Hematopoietic multipotent progenitor cell treated with erythropoietin and hydrocortisone succinate and interleukin-3 and kit ligand, for 17 days (in vitro differentiated cells): Measurements from ENCODE around the gene PLOD2.

Experiments used
- DNase-seq: peaks from one replicate; pipeline ENCODE4 v3.0.0-alpha.2; 2015; ENCODE audit warnings: low spot score

The PLOD2 gene

GRCh38 chr3:146160964-146161662 is at the start of gene PLOD2:
PLOD2 (minus strand) TSS chr3:146161184; CDS start chr3:146160989, 195 bp downstream.
- DNase-seq = no peak

DNA sequence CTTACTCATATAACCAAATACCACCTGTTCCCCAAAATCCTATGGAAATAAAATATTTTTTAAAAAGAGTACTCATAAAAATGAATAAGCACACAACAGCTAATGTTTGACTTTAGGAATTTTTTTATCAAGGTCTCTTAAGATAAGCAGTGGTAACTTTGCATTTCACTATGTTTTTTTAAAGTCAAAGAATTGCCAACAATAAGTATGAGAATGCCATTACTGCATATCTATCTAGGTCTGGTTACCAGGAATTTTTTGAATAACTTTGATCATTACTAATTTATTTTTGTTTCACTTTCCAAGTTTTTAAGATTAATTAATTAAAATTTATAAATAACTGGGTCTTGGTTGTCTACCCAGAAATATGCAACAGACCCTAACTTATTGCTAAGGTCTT is 48.4 kb upstream of the PLOD2 start:
- no peak for DNase-seq

DNA sequence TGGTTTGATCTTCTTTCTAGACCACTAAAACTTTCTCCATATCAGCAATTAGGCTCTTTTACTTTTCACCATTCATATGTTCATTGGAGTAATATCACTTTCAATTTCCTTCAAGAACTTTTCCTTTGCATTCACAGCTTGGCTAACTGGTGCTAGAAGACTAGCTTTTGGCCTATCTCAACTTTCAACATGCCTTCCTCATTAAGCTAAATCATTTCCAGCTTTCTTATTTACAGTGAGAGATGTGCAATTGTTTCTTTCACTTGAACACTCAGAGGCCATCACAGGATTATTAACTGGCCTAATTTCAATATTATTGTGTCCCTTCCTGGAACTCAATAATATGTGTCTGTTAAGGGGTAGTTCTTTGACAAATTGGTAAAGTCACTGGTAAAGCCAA is 42.8 kb upstream of the PLOD2 start:
- no peak for DNase-seq

- DNase-seq = no peak
Measured at GRCh38 chr3:146200461-146201220, 39.7 kb upstream of the PLOD2 start.

GRCh38 chr3:146199762-146200161 is 38.8 kb upstream of the PLOD2 start:
- no peak for DNase-seq

DNA sequence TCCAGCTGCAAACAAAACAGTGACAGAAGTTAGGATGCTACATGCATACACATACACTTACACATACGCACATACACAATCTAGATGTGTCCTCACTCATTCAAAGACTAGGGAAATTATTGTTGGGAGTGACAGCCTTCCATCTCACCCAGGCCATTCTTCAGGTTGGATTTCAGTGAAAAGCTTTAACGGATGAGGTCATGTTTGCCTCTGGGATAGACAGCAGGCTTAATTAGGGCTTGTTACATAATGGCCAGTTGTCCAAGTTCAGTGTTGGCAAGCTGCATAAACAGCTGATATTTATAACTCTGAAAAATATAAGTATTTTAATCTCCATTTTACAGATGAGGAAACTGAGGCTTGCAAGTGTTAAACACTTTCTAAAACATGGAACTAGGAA is 35.8 kb upstream of the PLOD2 start:
- DNase-seq = no peak

- DNase-seq = no peak
Measured at GRCh38 chr3:146195605-146196004, 34.6 kb upstream of the PLOD2 start.

DNA sequence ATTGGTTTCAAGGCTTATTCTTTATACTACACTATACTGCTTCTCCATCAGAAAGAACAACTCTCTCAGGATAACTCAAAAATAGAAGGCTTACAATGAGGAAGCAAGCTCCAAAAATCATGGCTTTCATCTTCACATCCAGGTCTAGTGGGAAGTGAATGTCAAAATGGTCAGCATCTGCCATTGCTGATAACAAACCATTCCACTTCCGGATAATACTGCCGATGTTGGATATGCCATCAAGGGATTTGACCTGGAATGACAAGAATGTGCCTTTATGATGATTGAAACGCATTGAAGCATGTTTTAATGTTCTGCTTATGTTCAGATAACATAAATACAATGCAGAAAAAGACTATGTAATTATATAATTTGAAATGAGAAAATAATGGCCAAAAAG is 34.0 kb upstream of the PLOD2 start:
- DNase-seq = no peak

- DNase-seq = no peak
Measured at GRCh38 chr3:146191051-146191450, 30.1 kb upstream of the PLOD2 start.

GRCh38 chr3:146189519-146190173 is 28.7 kb upstream of the PLOD2 start:
- peak; percentile 53 for DNase-seq

- DNase-seq = no peak
Measured at GRCh38 chr3:146187334-146187950, 26.5 kb upstream of the PLOD2 start.

GRCh38 chr3:146184241-146185015 is 23.4 kb upstream of the PLOD2 start:
- no peak for DNase-seq

DNA sequence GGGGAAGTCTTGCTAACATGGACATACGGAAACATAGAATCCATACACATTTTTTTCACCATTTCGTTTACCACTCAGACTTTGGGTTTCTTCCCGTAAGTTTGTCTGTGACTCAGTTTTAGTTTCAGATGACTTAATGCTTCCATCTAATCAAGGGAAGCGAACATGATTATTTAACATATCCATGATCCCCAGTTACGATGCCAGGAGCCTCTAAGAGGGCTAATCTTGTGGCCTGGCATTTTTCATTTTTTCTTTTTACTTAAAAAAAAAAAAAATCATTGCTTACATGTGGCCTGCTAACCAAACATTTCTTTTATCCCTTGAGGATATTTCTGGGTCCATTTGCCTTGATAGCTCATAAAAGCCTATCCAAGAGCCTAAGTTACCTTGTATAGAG is 20.2 kb upstream of the PLOD2 start:
- DNase-seq = no peak

DNA sequence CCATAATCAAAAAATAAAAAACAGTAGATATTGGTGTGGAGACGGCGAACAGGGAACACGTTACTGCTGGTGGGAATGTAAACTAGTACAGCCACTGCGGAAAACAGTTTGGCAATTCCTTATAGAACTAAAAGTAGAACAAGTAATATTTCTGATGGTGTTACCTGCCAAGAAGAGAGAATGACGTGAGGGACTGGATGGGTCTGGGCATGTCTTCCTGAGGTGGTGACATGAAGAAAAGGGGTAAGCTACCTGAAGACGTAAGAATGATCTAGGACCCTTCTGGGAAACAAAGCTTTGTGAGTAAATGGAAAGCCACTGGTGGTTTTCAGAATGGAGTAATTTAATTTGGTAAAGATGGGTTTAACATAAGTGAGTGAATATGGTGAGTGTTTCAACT is 19.4 kb upstream of the PLOD2 start:
- DNase-seq = no peak

GRCh38 chr3:146178006-146178689 is 17.2 kb upstream of the PLOD2 start:
- DNase-seq = no peak

DNA sequence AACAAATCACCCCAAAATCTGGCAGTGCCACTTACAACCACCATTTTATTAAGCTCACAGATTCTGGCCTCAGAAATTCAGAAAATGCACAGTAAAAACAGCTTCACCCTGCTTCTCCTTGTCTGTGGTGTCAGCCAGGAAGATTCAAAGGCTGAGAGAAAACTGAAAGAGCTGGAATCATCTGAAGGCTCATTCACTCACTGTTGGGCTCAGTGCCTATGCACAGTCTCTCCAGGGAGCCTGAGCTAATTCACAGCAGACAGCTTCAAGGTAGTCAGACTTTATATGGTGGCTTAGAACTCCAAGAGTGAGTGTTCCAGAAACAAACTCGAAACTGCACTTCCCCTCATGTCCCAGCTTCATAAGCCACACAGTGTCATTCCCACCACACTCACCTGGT is 16.5 kb upstream of the PLOD2 start:
- no peak for DNase-seq

- no peak for DNase-seq
Measured at GRCh38 chr3:146177072-146177471, 16.1 kb upstream of the PLOD2 start.

GRCh38 chr3:146172586-146172985 is 11.6 kb upstream of the PLOD2 start:
- no peak for DNase-seq

GRCh38 chr3:146170591-146170990 is 9.6 kb upstream of the PLOD2 start:
- DNase-seq = no peak

GRCh38 chr3:146169891-146170290 is 8.9 kb upstream of the PLOD2 start:
- DNase-seq = no peak

GRCh38 chr3:146166826-146167225 is 5.8 kb upstream of the PLOD2 start:
- DNase-seq = no peak
